Astrocyte (in vitro differentiated cells and primary cell): ENCODE data around the gene CTNS. TPM values are rescaled to one million over a fixed set of nuclear protein-coding genes. Genes with fewer than 3 reads are reported as not detected.

Source experiments
- DNase-seq: peaks from one replicate; pipeline ENCODE4 v3.0.0-alpha.2; 2010; ENCODE audit warnings: low read depth
- FAIRE-seq: peaks from 2 replicates; lab custom pipeline; 2011; peaks lifted over from hg19 to GRCh38; lab: Jason Lieb, UNC
- H2AFZ ChIP-seq: 2 replicates; pipeline ENCODE4 v1.6.0; 2012; ENCODE audit warnings: low read depth, low read length, inconsistent platforms
- H3K27ac ChIP-seq: 2 replicates; pipeline ENCODE4 v1.5.1; 2011; ENCODE audit warnings: low read depth, low read length, inconsistent platforms
- H3K27me3 ChIP-seq: 2 replicates; pipeline ENCODE4 v1.6.0; 2011; ENCODE audit warnings: low read length, inconsistent platforms; ENCODE audit not compliant: insufficient read depth
- H3K36me3 ChIP-seq: 2 replicates; pipeline ENCODE4 v1.5.1; 2011; ENCODE audit warnings: low read length, inconsistent platforms; ENCODE audit not compliant: insufficient read depth
- H3K4me1 ChIP-seq: 2 replicates; pipeline ENCODE4 v1.5.1; 2011; ENCODE audit warnings: low read length, inconsistent platforms; ENCODE audit not compliant: insufficient read depth
- H3K4me2 ChIP-seq: 2 replicates; pipeline ENCODE4 v1.6.0; 2012; ENCODE audit warnings: low read length, inconsistent platforms
- H3K4me3 ChIP-seq: 2 replicates; pipeline ENCODE4 v1.5.1; 2011; ENCODE audit warnings: low read depth, mild to moderate bottlenecking, low read length, inconsistent platforms; ENCODE audit not compliant: insufficient read depth
- H3K79me2 ChIP-seq: 2 replicates; pipeline ENCODE4 v1.6.0; 2012; ENCODE audit warnings: mild to moderate bottlenecking, low read length, inconsistent platforms; ENCODE audit not compliant: insufficient read depth
- H3K9ac ChIP-seq: 2 replicates; pipeline ENCODE4 v1.6.0; 2012; ENCODE audit warnings: mild to moderate bottlenecking, low read length, inconsistent platforms
- H3K9me3 ChIP-seq: 2 replicates; pipeline ENCODE4 v1.5.1; 2012; ENCODE audit warnings: low read depth, mild to moderate bottlenecking, low read length, inconsistent platforms; ENCODE audit not compliant: insufficient read depth
- H4K20me1 ChIP-seq: 2 replicates; pipeline ENCODE4 v1.6.0; 2012; ENCODE audit warnings: low read length, inconsistent platforms; ENCODE audit not compliant: insufficient read depth
- H3K27ac Mint-ChIP-seq: one replicate; pipeline ENCODE4 v1.8.0; 2021; ENCODE audit warnings: mild to moderate bottlenecking, mixed read lengths; ENCODE audit not compliant: unreplicated experiment
- H3K27me3 Mint-ChIP-seq: one replicate; pipeline ENCODE4 v1.8.0; 2021; ENCODE audit warnings: low read depth, mixed read lengths; ENCODE audit not compliant: unreplicated experiment
- H3K36me3 Mint-ChIP-seq: one replicate; pipeline ENCODE4 v1.8.0; 2021; ENCODE audit warnings: low read depth, mixed read lengths; ENCODE audit not compliant: unreplicated experiment
- H3K4me1 Mint-ChIP-seq: one replicate; pipeline ENCODE4 v1.8.0; 2021; ENCODE audit warnings: low read depth, mixed read lengths; ENCODE audit not compliant: unreplicated experiment
- H3K4me3 Mint-ChIP-seq: one replicate; pipeline ENCODE4 v1.8.0; 2021; ENCODE audit warnings: mild to moderate bottlenecking, moderate library complexity, mixed read lengths; ENCODE audit not compliant: unreplicated experiment
- H3K9me3 Mint-ChIP-seq: one replicate; pipeline ENCODE4 v1.8.0; 2021; ENCODE audit warnings: mild to moderate bottlenecking, mixed read lengths; ENCODE audit not compliant: unreplicated experiment
- CTCF ChIP-seq: IDR thresholded peaks from 2 replicates; pipeline ENCODE4 v1.5.1; 2011; ENCODE audit warnings: low read depth, mild to moderate bottlenecking, inconsistent platforms, low read length, moderate library complexity; ENCODE audit not compliant: insufficient read depth
- EZH2 ChIP-seq: IDR thresholded peaks from 2 replicates; pipeline ENCODE4 v1.6.1; 2012; ENCODE audit warnings: mild to moderate bottlenecking, low read length, inconsistent platforms; ENCODE audit not compliant: insufficient read depth
- total RNA-seq: library from RNA; stranded (reverse); gene quantifications from 2 replicates; pipeline ENCODE4 v1.2.1, GENCODE V29; 2021

Gene CTNS
- total RNA-seq, 1 donor from 2014 or later = 5.8 TPM

GRCh38 chr17:3678821-3679530 lies 42.4 kb downstream of the CTNS start:
- DNase-seq = no peak
- no peak for FAIRE-seq
- peaks cover 10% of the 10 kb centered on the region for H3K4me1 ChIP-seq
- peak overlapping the region; percentile 25 for H3K4me2 ChIP-seq
- Mint-ChIP-seq H3K27ac (no peak overlapping the region), H3K4me1 (peaks cover 11% of the 10 kb centered on the region), H3K4me3 (no peak overlapping the region), H3K9me3 (no peaks in the 10 kb centered on the region), H3K36me3 (peaks cover 7% of the 10 kb centered on the region), H3K27me3 (peaks cover 17% of the 10 kb centered on the region)
- no peak overlapping the region for H3K9ac ChIP-seq
- no peaks in the 10 kb centered on the region for H4K20me1 ChIP-seq
- no peaks in the 10 kb centered on the region for H3K36me3 ChIP-seq
- no peaks in the 10 kb centered on the region for H3K79me2 ChIP-seq
- no peak overlapping the region for H2AFZ ChIP-seq
- TF ChIP-seq CTCF (no peak), EZH2 (no peak)
- no peak overlapping the region for H3K4me3 ChIP-seq
- H3K9me3 ChIP-seq = no peaks in the 10 kb centered on the region
- no peak overlapping the region for H3K27ac ChIP-seq
- H3K27me3 ChIP-seq = peaks cover 6% of the 10 kb centered on the region

GRCh38 chr17:3679531-3680126 lies 43.1 kb downstream of the CTNS start:
- no peak overlapping the region for H2AFZ ChIP-seq
- peaks cover 11% of the 10 kb centered on the region for H3K4me1 Mint-ChIP-seq
- H3K79me2 ChIP-seq = no peaks in the 10 kb centered on the region
- H3K4me2 ChIP-seq = no peak overlapping the region
- peaks cover 7% of the 10 kb centered on the region for H3K36me3 Mint-ChIP-seq
- TF ChIP-seq EZH2 (no peak), CTCF (no peak)
- H4K20me1 ChIP-seq = no peaks in the 10 kb centered on the region
- no peak overlapping the region for H3K4me3 Mint-ChIP-seq
- H3K9me3 Mint-ChIP-seq = no peaks in the 10 kb centered on the region
- FAIRE-seq = no peak
- H3K9ac ChIP-seq = no peak overlapping the region
- DNase-seq = no peak
- H3K27me3 ChIP-seq = peaks cover 10% of the 10 kb centered on the region
- H3K27ac Mint-ChIP-seq = no peak overlapping the region
- no peaks in the 10 kb centered on the region for H3K36me3 ChIP-seq
- H3K4me3 ChIP-seq = no peak overlapping the region
- H3K4me1 ChIP-seq = peaks cover 10% of the 10 kb centered on the region
- H3K27me3 Mint-ChIP-seq = peaks cover 17% of the 10 kb centered on the region
- no peak overlapping the region for H3K27ac ChIP-seq
- no peaks in the 10 kb centered on the region for H3K9me3 ChIP-seq

- no peaks in the 10 kb centered on the region for H3K79me2 ChIP-seq
- peaks cover 11% of the 10 kb centered on the region for H3K4me1 Mint-ChIP-seq
- no peak overlapping the region for H3K27ac Mint-ChIP-seq
- H3K4me2 ChIP-seq = no peak overlapping the region
- peaks cover 4% of the 10 kb centered on the region for H3K36me3 Mint-ChIP-seq
- no peaks in the 10 kb centered on the region for H4K20me1 ChIP-seq
- H3K27me3 ChIP-seq = peaks cover 15% of the 10 kb centered on the region
- H3K27ac ChIP-seq = no peak overlapping the region
- DNase-seq (no peak), FAIRE-seq (no peak)
- TF ChIP-seq EZH2 (no peak), CTCF (no peak)
- H3K4me1 ChIP-seq = peaks cover 10% of the 10 kb centered on the region
- H3K4me3 ChIP-seq = no peak overlapping the region
- H3K36me3 ChIP-seq = no peaks in the 10 kb centered on the region
- H3K9ac ChIP-seq = no peak overlapping the region
- H3K9me3 ChIP-seq = no peaks in the 10 kb centered on the region
- no peak overlapping the region for H3K4me3 Mint-ChIP-seq
- no peak overlapping the region for H2AFZ ChIP-seq
- H3K27me3 Mint-ChIP-seq = peaks cover 17% of the 10 kb centered on the region
- H3K9me3 Mint-ChIP-seq = no peaks in the 10 kb centered on the region
These were observed 44.5 kb downstream of the CTNS start for GRCh38 chr17:3681057-3681456.
